GM13977 (cell line): ENCODE results near the gene DNAJC9.

Experiments
- DNase-seq: peaks from one replicate; pipeline ENCODE4 v3.0.0; 2012; ENCODE audit warnings: low spot score
- in situ Hi-C: fragments of 300-500 bp; cut with MboI; formaldehyde crosslinking; loops from one replicate; pipeline ENCODE4 v1.12.0; 2022; ENCODE audit warnings: low sequenced_read_pairs, low pct_unique_long_range_greater_than_20kb, mixed read lengths, inconsistent platforms; ENCODE audit not compliant: unreplicated experiment
- TF ChIP-seq, protein P1 (sequence below): IDR thresholded peaks from 2 replicates; pipeline ENCODE4 v1.5.1; 2012; ENCODE audit warnings: mild to moderate bottlenecking, control low read depth; ENCODE audit not compliant: insufficient read depth; ENCODE audit errors: extremely low read depth, missing control alignments

Gene DNAJC9

DNA sequence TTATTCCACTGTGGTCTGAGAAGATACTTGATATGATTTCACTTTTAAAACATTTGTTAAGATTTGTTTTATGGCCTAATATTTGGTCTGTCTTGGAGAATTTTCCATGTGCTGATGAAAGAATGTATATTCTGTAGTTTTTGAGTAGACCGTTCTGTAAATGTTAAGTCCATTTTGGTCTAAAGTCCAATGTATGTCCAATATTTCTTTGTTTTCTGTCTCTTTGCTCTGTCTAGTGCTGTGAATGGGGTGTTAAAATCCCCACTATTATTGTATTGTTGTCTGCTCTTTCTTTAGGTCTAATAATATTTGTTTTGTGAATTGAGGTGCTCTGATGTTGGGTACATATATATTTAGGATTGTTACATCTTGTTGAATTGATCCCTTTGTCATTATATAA is 31.3 kb downstream of the DNAJC9 start:
- TF ChIP-seq, protein P1, sequence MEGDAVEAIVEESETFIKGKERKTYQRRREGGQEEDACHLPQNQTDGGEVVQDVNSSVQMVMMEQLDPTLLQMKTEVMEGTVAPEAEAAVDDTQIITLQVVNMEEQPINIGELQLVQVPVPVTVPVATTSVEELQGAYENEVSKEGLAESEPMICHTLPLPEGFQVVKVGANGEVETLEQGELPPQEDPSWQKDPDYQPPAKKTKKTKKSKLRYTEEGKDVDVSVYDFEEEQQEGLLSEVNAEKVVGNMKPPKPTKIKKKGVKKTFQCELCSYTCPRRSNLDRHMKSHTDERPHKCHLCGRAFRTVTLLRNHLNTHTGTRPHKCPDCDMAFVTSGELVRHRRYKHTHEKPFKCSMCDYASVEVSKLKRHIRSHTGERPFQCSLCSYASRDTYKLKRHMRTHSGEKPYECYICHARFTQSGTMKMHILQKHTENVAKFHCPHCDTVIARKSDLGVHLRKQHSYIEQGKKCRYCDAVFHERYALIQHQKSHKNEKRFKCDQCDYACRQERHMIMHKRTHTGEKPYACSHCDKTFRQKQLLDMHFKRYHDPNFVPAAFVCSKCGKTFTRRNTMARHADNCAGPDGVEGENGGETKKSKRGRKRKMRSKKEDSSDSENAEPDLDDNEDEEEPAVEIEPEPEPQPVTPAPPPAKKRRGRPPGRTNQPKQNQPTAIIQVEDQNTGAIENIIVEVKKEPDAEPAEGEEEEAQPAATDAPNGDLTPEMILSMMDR, result no peak
- in situ Hi-C loops, result no loop called here
- no peak for DNase-seq

DNA sequence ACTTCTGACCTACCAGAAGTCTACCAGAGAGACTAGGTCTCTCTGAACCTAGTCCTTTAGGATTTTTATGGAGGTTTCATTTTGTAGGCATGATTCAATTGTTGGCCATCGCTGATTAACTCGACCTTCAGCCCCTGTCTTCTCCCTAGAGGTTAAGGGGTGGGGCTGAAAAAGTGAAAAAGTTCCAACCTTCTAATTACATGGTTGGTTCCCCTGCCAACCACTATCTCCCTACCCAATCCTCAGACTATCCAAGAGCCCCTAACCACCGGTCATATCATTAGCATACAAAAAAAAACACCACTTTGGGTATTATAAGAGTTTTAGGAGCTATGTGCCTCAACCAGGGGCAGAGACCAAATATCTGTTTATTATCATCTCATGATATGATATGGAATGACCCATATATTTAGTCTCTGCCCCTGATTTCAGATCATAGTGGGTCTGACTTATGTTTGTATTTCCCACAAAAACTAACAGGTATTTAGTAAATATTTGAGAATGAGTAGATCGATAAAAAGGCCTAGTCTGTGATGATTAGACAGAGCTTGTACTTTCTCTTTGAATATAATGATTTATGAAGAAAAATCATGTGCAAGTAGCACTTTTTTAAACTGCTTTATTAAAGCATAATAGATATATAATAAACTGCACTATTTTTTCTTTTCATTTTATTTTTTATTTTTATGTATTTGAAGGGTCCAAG is 35.8 kb downstream of the DNAJC9 start:
- DNase-seq, result no peak
- in situ Hi-C loops, result no loop called here
- TF ChIP-seq, protein P1, result no peak

DNA sequence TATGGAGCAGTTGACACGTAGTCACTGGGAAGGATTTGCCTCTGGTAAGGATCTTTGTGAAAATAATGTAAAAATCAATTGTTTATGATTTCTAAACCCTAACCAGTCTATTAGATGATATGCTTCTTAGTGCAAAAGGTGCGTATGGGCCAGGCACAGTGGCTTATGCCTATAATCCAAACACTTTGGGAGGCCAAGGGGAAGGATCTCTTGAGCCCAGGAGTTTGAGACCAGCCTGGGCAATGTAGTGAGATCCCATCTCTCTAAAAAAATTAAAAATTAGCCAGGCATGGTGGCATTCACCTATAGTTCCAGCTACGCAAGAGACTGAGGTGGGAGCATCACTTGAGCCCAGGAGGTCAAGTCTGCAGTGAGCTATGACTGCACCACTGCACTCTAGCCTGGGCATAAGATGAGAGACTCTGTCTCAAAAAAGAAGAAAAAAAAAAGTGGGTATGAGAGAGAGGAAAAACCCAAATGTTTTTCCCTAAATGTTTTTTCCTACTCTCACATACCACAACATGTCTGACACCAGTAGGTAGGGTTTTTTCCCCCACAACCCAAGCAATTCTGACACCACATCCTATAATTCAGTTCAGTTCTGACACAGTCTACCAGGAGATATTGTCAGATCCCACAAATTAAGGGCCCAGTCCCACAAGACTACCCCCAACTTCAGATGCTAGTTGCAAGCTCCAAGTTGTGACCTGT is 36.5 kb downstream of the DNAJC9 start:
- TF ChIP-seq, protein P1, result no peak

DNA sequence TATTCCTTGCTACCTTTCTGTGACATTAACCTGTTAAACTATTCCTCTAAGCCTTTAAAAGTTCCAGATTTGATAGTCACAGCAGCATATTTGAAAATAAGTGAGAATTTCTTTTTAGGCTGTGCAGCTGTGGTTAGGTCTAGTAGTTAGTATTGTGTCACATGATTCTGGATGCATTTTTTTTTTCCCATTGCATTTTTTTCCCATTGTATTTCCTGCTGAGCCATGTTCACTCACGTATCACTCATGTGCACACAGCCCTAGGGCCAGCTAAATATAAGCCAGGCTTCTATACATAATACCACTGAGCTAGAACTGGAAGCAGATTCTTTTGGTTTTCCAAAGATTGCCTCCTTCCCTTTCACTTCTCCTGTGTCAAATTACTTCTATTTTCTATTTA is 37.4 kb downstream of the DNAJC9 start:
- in situ Hi-C loops, result no loop called here
- TF ChIP-seq, protein P1, result no peak
- DNase-seq, result no peak

More for the DNA sequence above, 36.5 kb downstream of the DNAJC9 start:
- in situ Hi-C loops, result no loop called here
- DNase-seq, result no peak

DNA sequence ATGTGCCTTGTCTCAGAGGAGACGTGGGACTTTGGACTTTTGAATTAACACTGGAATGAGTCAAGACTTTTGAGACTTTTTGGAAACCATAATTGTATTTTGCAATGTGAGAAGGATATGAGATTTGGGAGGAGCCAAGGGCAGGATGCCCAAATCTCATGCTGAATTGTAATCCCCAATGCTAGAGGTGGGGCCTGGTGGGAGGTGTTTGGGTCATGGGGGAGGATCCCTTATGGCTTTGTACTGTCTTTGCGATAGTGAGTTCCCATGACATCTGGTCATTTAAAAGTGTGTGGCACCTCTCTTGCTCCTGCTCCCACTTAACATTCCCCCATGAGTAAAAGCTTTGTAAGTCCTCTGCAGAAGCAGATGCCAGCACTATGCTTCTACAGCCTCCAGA is 39.2 kb downstream of the DNAJC9 start:
- TF ChIP-seq, protein P1, result no peak
- in situ Hi-C loops, result no loop called here
- no peak for DNase-seq

DNA sequence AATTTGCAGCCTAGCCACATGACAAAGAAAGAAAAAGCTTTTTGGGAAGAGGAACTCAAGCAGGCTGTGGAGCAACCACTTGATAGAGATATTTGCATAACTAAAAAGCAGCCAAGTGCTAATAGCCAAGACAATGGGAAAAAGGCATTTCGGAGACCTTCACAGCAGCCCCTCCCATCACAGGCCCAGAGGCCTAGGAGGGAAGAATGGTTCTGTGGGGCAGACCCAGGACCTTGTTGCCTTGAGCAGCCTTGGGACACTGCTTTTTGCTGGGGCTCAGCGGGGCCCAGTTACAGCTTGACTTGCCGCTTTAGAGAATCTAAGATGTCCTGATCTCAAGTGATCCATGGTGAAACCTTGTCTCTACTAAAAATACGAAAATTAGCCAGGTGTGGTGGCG is 40.7 kb downstream of the DNAJC9 start:
- no peak for DNase-seq
- in situ Hi-C loops, result no loop called here
- TF ChIP-seq, protein P1, result no peak
